SK-N-SH (cell line): ENCODE data around the gene NOG. TPM values are rescaled to one million over a fixed set of nuclear protein-coding genes. Genes with fewer than 3 reads are reported as not detected.

Experiments used
- CTCF ChIA-PET: fragments of 300-600, 350-600 bp; formaldehyde crosslinking; extraction: SDS; loops from one replicate; lab custom pipeline; 2021; lab: Yijun Ruan, JAX
- POLR2A ChIA-PET: fragments of 350-600 bp; sonication (Branson Sonifier 250); formaldehyde crosslinking; extraction: SDS; loops from one replicate; lab custom pipeline; 2020; ENCODE audit warnings: antibody characterized with exemption, inconsistent platforms; lab: Yijun Ruan, JAX
- DNase-seq: peaks from one replicate; pipeline ENCODE4 v3.0.0; 2012
- H2AFZ ChIP-seq: fragments of 200-600 bp; sonication (generic); 2 replicates; pipeline ENCODE4 v1.8.1; 2016; ENCODE audit warnings: antibody characterized with exemption, mild to moderate bottlenecking, low read depth
- H3F3A ChIP-seq: fragments of 200-600 bp; sonication (generic); replicated peaks from 2 replicates; pipeline ENCODE3; 2016; ENCODE audit warnings: antibody characterized with exemption, mild to moderate bottlenecking; ENCODE audit not compliant: insufficient read depth
- H3K27ac ChIP-seq, 2 experiments: fragments of 200-500 bp in 1 of 2; fragments of 200-600 bp in 1 of 2; sonication (Bioruptor generic) in 1 of 2; sonication (generic), shearing (Covaris generic) in 1 of 2; 2 replicates each; pipeline versions ENCODE4 v1.5.1 to v1.6.1; 2014 to 2016; ENCODE audit warnings: low read depth in 2 of 2, inconsistent platforms in 1 of 2, low read length in 1 of 2, mild to moderate bottlenecking in 1 of 2, mixed read lengths in 1 of 2
- H3K27me3 ChIP-seq: fragments of 200-600 bp; sonication (generic), shearing (Covaris generic); 2 replicates; pipeline ENCODE4 v1.6.1; 2016; ENCODE audit warnings: mixed run types; ENCODE audit not compliant: insufficient read depth
- H3K36me3 ChIP-seq, 2 experiments: fragments of 200-500 bp in 1 of 2; fragments of 200-600 bp in 1 of 2; sonication (Bioruptor generic) in 1 of 2; sonication (generic) in 1 of 2; replicated peaks in 1 of 2; 2 replicates each; pipeline versions ENCODE3 to v1.5.1; 2014 to 2016; ENCODE audit warnings: low read length in 1 of 2, mild to moderate bottlenecking in 1 of 2; ENCODE audit not compliant: insufficient read depth in 2 of 2, control insufficient read depth in 1 of 2
- H3K4me1 ChIP-seq, 2 experiments: fragments of 200-500 bp in 1 of 2; fragments of 200-600 bp in 1 of 2; sonication (Bioruptor generic) in 1 of 2; sonication (generic), shearing (Covaris generic) in 1 of 2; 2 replicates each; pipeline versions ENCODE4 v1.5.1 to v1.6.1; 2014 to 2016; ENCODE audit warnings: low read depth in 1 of 2, low read length in 1 of 2, mixed run types in 1 of 2; ENCODE audit not compliant: insufficient read depth in 2 of 2, control insufficient read depth in 1 of 2
- H3K4me2 ChIP-seq: fragments of 200-600 bp; sonication (generic), shearing (Covaris generic); 2 replicates; pipeline ENCODE4 v1.6.1; 2017; ENCODE audit warnings: mixed run types
- H3K4me3 ChIP-seq, 2 experiments: fragments of 200-500 bp in 1 of 2; fragments of 200-600 bp in 1 of 2; sonication (Bioruptor generic) in 1 of 2; sonication (generic), shearing (Covaris generic) in 1 of 2; 2 replicates each; pipeline versions ENCODE4 v1.5.1 to v1.8.1; 2014 to 2016; ENCODE audit warnings: low read depth in 2 of 2, inconsistent platforms in 1 of 2, low read length in 1 of 2, mild to moderate bottlenecking in 1 of 2, mixed read lengths in 1 of 2, moderate library complexity in 1 of 2
- H3K79me2 ChIP-seq: fragments of 200-600 bp; sonication (generic); 2 replicates; pipeline ENCODE4 v1.8.1; 2017; ENCODE audit warnings: mild to moderate bottlenecking; ENCODE audit not compliant: insufficient read depth
- H3K9ac ChIP-seq: fragments of 200-600 bp; sonication (generic); 2 replicates; pipeline ENCODE4 v1.6.1; 2017; ENCODE audit warnings: mixed run types
- H3K9me2 ChIP-seq: fragments of 200-600 bp; sonication (generic); 2 replicates; pipeline ENCODE4 v1.6.1; 2017; ENCODE audit warnings: mixed run types
- H3K9me3 ChIP-seq: fragments of 200-600 bp; sonication (generic); 2 replicates; pipeline ENCODE4 v1.6.1; 2017; ENCODE audit warnings: mixed run types, mild to moderate bottlenecking, moderate library complexity
- H4K20me1 ChIP-seq: fragments of 200-600 bp; sonication (generic); 2 replicates; pipeline ENCODE4 v1.6.1; 2017; ENCODE audit warnings: mild to moderate bottlenecking, mixed run types; ENCODE audit not compliant: insufficient read depth
- ELF1 ChIP-seq: IDR thresholded peaks from 2 replicates; pipeline ENCODE4 v1.4.0; 2012
- EP300 ChIP-seq, 2 experiments: IDR thresholded peaks; 2 replicates each; pipeline versions ENCODE4 v1.4.0 to v1.6.1; 2012; ENCODE audit warnings: borderline replicate concordance in 1 of 2, low read depth in 1 of 2, low read length in 1 of 2
- FOSL2 ChIP-seq: IDR thresholded peaks from 2 replicates; pipeline ENCODE4 v1.4.0; 2012; ENCODE audit warnings: low read depth, mild to moderate bottlenecking, moderate library complexity, borderline replicate concordance
- FOXJ3 ChIP-seq: sonication (generic); formaldehyde crosslinking; IDR thresholded peaks from 2 replicates; pipeline ENCODE4 v1.5.1; 2020; ENCODE audit warnings: mild to moderate bottlenecking, missing genetic modification reagents
- GATA2 ChIP-seq: sonication (generic); formaldehyde crosslinking; IDR thresholded peaks from 2 replicates; pipeline ENCODE4 v1.5.0; 2020; ENCODE audit warnings: mild to moderate bottlenecking, missing genetic modification reagents
- JUND ChIP-seq: IDR thresholded peaks from 2 replicates; pipeline ENCODE4 v1.4.0; 2012
- MAX ChIP-seq: IDR thresholded peaks from 2 replicates; pipeline ENCODE4 v1.4.0; 2012; ENCODE audit warnings: low read depth
- NRF1 ChIP-seq: IDR thresholded peaks from 2 replicates; pipeline ENCODE4 v1.6.1; 2012; ENCODE audit warnings: low read depth, mild to moderate bottlenecking, low read length
- RCOR1 ChIP-seq: fragments of 150-350 bp; IDR thresholded peaks from 2 replicates; pipeline ENCODE4 v1.6.1; 2017; ENCODE audit warnings: antibody characterized with exemption, low read length
- REST ChIP-seq: IDR thresholded peaks from 2 replicates; pipeline ENCODE4 v1.6.1; 2012; ENCODE audit warnings: mild to moderate bottlenecking, low read depth, low read length, moderate library complexity
- RXRA ChIP-seq: IDR thresholded peaks from 2 replicates; pipeline ENCODE4 v1.4.0; 2012; ENCODE audit warnings: low read depth, mild to moderate bottlenecking, borderline replicate concordance
- SMC3 ChIP-seq: IDR thresholded peaks from 2 replicates; pipeline ENCODE4 v1.6.1; 2012; ENCODE audit warnings: low read depth, low read length, improper control_type of control experiment
- TAF1 ChIP-seq: IDR thresholded peaks from 2 replicates; pipeline ENCODE4 v1.6.1; 2012; ENCODE audit warnings: low read depth, mild to moderate bottlenecking, low read length, moderate library complexity, borderline replicate concordance
- TEAD4 ChIP-seq: IDR thresholded peaks from 2 replicates; pipeline ENCODE4 v1.4.0; 2012; ENCODE audit warnings: mild to moderate bottlenecking, borderline replicate concordance; ENCODE audit not compliant: insufficient read depth
- USF1 ChIP-seq: IDR thresholded peaks from 2 replicates; pipeline ENCODE4 v1.4.0; 2012; ENCODE audit warnings: low read depth, borderline replicate concordance
- WGBS: methylation state at CpG from one replicate; pipeline ENCODE4 v1.1.6; 2017; ENCODE audit warnings: low lambda C conversion rate; 5-methylcytosine and 5-hydroxymethylcytosine counted together
- polyA plus RNA-seq, 3 experiments: library from polyadenylated mRNA; depleted of rRNA; stranded (reverse); fragments of >200 nt; gene quantifications; 2 replicates each; pipeline ENCODE4 v1.2.3, GENCODE V29; 2012

NOG gene
- polyA plus RNA-seq (2012; rRNA removed) = 3.1 and 3.2 TPM in 2 replicates
- 1.4 and 2.7 TPM in 2 replicates for polyA plus RNA-seq (2012; cell fraction: cytosol; rRNA removed)
- 2.5 and 2.7 TPM in 2 replicates for polyA plus RNA-seq (2012; cell fraction: nucleus; rRNA removed)

- CTCF ChIA-PET = interaction anchor here (0.8 to 11.7 kb wide), 27 partner anchors 10 to 346 kb away, joined by 3 to 253 read pairs (median 6); no protein-coding TSS in a partner anchor
- Histone ChIP-seq H3K27me3 (peaks cover 29% of the 10 kb centered on the region), H4K20me1 (no peaks in the 10 kb centered on the region), H3K36me3 (no peaks in the 10 kb centered on the region), H3K79me2 (peaks cover 9% of the 10 kb centered on the region; the same call in 1 of the 2 replicates), H3K4me3 (peak within 1 kb of the TSS; percentile 54 to 74), H3F3A (peaks cover 29% of the 10 kb centered on the region), H2AFZ (peak within 1 kb of the TSS; percentile 83), H3K9ac (peak within 1 kb of the TSS; percentile 60; the same call in 1 of the 2 replicates), H3K9me2 (no peaks in the 10 kb centered on the region), H3K4me2 (peak within 1 kb of the TSS; percentile 98), H3K4me1 (peaks cover 5 to 18% of the 10 kb centered on the region in 2 experiments; a peak in 3 of 4 replicates), H3K9me3 (no peaks in the 10 kb centered on the region), H3K27ac (peak within 1 kb of the TSS in 1 of 2 experiments; percentile 69; a peak in 2 of 4 replicates)
- POLR2A ChIA-PET = no interaction called here
- WGBS = 1% methylated on average over 38 of the region's 85 CpGs
- peak; percentile 84 for DNase-seq
- TF ChIP-seq NRF1 = 0 out of 2 replicates have a peak, but pooled peaks have one; percentile 4
- peak in 1 of 2 experiments; percentile 30; a peak in 1 of 4 replicates for TF ChIP-seq EP300 (IDR thresholded peaks at IDR 0.05; ENCODE audit: borderline replicate concordance in 1 of 2, low read depth in 1 of 2, low read length in 1 of 2)
- TF ChIP-seq USF1 = 0 out of 2 replicates have a peak, but pooled peaks have one; percentile 9
- no peak; the same call in 1 of the 2 replicates for TF ChIP-seq TAF1
Observed at GRCh38 chr17:56593646-56594319, at the start of gene NOG. Gene NOG (plus strand): TSS chr17:56593699. CDS start chr17:56594224, 525 bp downstream.

- H3K4me2 ChIP-seq = no peak overlapping the region
- WGBS = 4% methylated on average over 2 of the region's 2 CpGs
- TF ChIP-seq TAF1 = no peak
- TF ChIP-seq NRF1 = no peak
- no peak for TF ChIP-seq FOSL2
- TF ChIP-seq JUND = no peak
- TF ChIP-seq RCOR1 = no peak
- TF ChIP-seq EP300 (IDR thresholded peaks at IDR 0.05; ENCODE audit: borderline replicate concordance in 1 of 2, low read depth in 1 of 2, low read length in 1 of 2) = no peak
- TF ChIP-seq TEAD4 = no peak
- TF ChIP-seq MAX = no peak
- no peak for TF ChIP-seq RXRA
- no peak for TF ChIP-seq SMC3
- no peak for TF ChIP-seq ELF1
- TF ChIP-seq GATA2 = no peak
- TF ChIP-seq REST = no peak
- TF ChIP-seq FOXJ3 (CRISPR knock-in tag) = no peak
- TF ChIP-seq, all 33 proteins: peak for 0
- no peak overlapping the region for H3K27ac ChIP-seq
- CTCF ChIA-PET = interaction anchor here (0.9 to 1.0 kb wide), 2 partner anchors 14 to 18 kb away, joined by 3 to 4 read pairs; no protein-coding TSS in a partner anchor
- H3K4me3 ChIP-seq = no peak overlapping the region
- no peaks in the 10 kb centered on the region for H3K79me2 ChIP-seq
- DNase-seq = no peak
- H3K9me3 ChIP-seq = no peaks in the 10 kb centered on the region
- H3K4me1 ChIP-seq = no peaks in the 10 kb centered on the region
- H3K9me2 ChIP-seq = no peaks in the 10 kb centered on the region
- H2AFZ ChIP-seq = no peak overlapping the region
- no peaks in the 10 kb centered on the region for H3K36me3 ChIP-seq
- no peaks in the 10 kb centered on the region for H3F3A ChIP-seq
- no peak overlapping the region for H3K9ac ChIP-seq
- POLR2A ChIA-PET = no interaction called here
- H3K27me3 ChIP-seq = no peaks in the 10 kb centered on the region
- no peaks in the 10 kb centered on the region for H4K20me1 ChIP-seq
Observed at GRCh38 chr17:56545106-56545505, 48.4 kb upstream of the NOG start.
